Mucosa of rectum (tissue), 2 donors: ENCODE results near the gene UFM1.

ENCODE experiments used
- H3K27ac ChIP-seq, 2 donors: one replicate each; pipeline ENCODE4 v1.7.0; 2013; ENCODE audit warnings: inconsistent platforms in 2 of 2, low read depth in 2 of 2, low read length in 2 of 2
- H3K27me3 ChIP-seq, 2 donors: one replicate each; pipeline ENCODE4 v1.7.0; 2013; ENCODE audit warnings: low read length in 2 of 2; ENCODE audit not compliant: control insufficient read depth in 2 of 2, insufficient read depth in 2 of 2
- H3K36me3 ChIP-seq, 2 donors: one replicate each; pipeline ENCODE4 v1.7.0; 2013; ENCODE audit warnings: low read length in 2 of 2; ENCODE audit not compliant: control insufficient read depth in 2 of 2, insufficient read depth in 2 of 2
- H3K4me1 ChIP-seq, 2 donors: one replicate each; pipeline ENCODE4 v1.7.0; 2013; ENCODE audit warnings: low read length in 2 of 2, mild to moderate bottlenecking in 1 of 2; ENCODE audit not compliant: control insufficient read depth in 2 of 2, insufficient read depth in 2 of 2
- H3K4me3 ChIP-seq, 2 donors: one replicate each; pipeline ENCODE4 v1.7.0; 2013; ENCODE audit warnings: low read length in 2 of 2
- H3K9ac ChIP-seq, 2 donors: one replicate each; pipeline ENCODE4 v1.7.0; 2013; ENCODE audit warnings: low read length in 2 of 2, low read depth in 1 of 2, mild to moderate bottlenecking in 1 of 2
- H3K9me3 ChIP-seq, 2 donors: one replicate each; pipeline ENCODE4 v1.7.0; 2013; ENCODE audit warnings: low read length in 2 of 2; ENCODE audit not compliant: control insufficient read depth in 2 of 2
- donor health status: healthy.
- donor health status: Normal muscosa, but diverticular disease.

UFM1 gene

GRCh38 chr13:38334845-38335244 is 14.8 kb upstream of the UFM1 start:
- Histone ChIP-seq H3K4me1 (no peaks in the 10 kb centered on the region), H3K4me3 (no peak overlapping the region), H3K9me3 (no peaks in the 10 kb centered on the region), H3K36me3 (no peaks in the 10 kb centered on the region), H3K27me3 (no peaks in the 10 kb centered on the region), H3K27ac (no peak overlapping the region), H3K9ac (no peak overlapping the region)

- no peaks in the 10 kb centered on the region for H3K4me1 ChIP-seq
- no peaks in the 10 kb centered on the region for H3K27me3 ChIP-seq
- no peaks in the 10 kb centered on the region for H3K9me3 ChIP-seq
- no peaks in the 10 kb centered on the region for H3K36me3 ChIP-seq
- H3K9ac ChIP-seq = no peak overlapping the region
- no peak overlapping the region for H3K4me3 ChIP-seq
- H3K27ac ChIP-seq = no peak overlapping the region
Measured at GRCh38 chr13:38338089-38338488, 11.6 kb upstream of the UFM1 start.

- Histone ChIP-seq H3K27me3 (no peaks in the 10 kb centered on the region), H3K27ac (no peak overlapping the region), H3K36me3 (no peaks in the 10 kb centered on the region), H3K9ac (no peak overlapping the region), H3K4me1 (no peaks in the 10 kb centered on the region), H3K4me3 (no peak overlapping the region), H3K9me3 (no peaks in the 10 kb centered on the region)
Measured at GRCh38 chr13:38340624-38341023, 9.0 kb upstream of the UFM1 start.

DNA sequence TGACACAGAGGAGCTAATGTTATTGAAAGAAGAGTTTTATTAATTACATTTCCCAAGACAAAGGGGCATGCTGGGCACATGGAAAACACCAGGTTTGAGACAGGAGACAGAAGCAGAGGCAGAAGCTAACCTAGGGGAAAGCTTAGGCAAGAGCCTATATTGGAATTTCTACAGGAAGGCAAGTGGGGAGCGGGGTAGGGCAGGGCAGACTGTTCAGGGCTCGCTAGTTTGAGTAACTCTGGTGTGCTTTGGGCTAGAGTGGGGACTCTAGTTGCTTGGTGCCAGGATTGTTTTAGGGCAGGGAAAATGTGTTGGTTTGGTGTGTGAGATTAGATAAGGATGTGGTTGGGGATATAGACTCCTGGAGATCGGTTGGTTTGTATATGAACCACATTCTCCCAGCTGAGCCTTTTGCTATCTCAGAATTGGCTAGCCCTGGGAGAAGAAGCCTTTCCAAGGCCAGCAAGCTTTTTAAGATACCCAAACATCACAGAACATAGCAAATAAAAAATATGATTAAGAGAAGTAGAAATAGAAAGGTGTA is 8.4 kb upstream of the UFM1 start:
- no peaks in the 10 kb centered on the region for H3K36me3 ChIP-seq
- H3K4me3 ChIP-seq = no peak overlapping the region

DNA sequence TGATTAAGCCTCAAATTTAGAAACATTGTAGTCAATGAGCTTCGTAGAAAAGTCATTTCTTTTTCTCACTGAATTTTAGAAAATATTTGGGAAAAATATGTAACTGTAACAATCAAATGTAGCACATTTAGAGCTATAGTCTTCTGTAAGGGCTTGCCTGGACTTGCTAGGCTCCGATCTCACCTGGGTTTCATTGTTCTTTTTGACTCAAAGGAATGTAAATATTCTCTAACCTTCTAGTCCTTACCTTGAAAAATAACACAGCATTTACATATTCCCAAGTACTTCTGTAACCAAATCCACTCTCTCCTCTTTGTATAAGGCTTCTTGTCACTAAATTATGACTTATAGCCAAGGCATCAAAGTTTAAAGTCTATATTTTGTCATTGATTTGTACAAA is 2.9 kb upstream of the UFM1 start:
- Histone ChIP-seq H3K4me1 (peaks cover 10 to 14% of the 10 kb centered on the region in 2 donors), H3K9me3 (no peaks in the 10 kb centered on the region), H3K27ac (no peak overlapping the region), H3K4me3 (no peak overlapping the region), H3K27me3 (no peaks in the 10 kb centered on the region), H3K9ac (no peak overlapping the region), H3K36me3 (peaks cover 3% of the 10 kb centered on the region in 2 donors)

More for the DNA sequence above, 8.4 kb upstream of the UFM1 start:
- Histone ChIP-seq H3K9me3 (no peaks in the 10 kb centered on the region), H3K9ac (no peak overlapping the region), H3K4me1 (no peaks in the 10 kb centered on the region), H3K27me3 (no peaks in the 10 kb centered on the region), H3K27ac (no peak overlapping the region)

GRCh38 chr13:38348861-38349389 is 726 bp upstream of the UFM1 start:
- H3K4me1 ChIP-seq = peaks cover 10 to 14% of the 10 kb centered on the region in 2 donors
- peaks cover 3% of the 10 kb centered on the region in 2 donors for H3K36me3 ChIP-seq
- H3K9ac ChIP-seq = peak overlapping the region; percentile 63 to 92
- H3K4me3 ChIP-seq = peak overlapping the region; percentile 95 to 97
- no peaks in the 10 kb centered on the region for H3K9me3 ChIP-seq
- H3K27me3 ChIP-seq = no peaks in the 10 kb centered on the region
- peak overlapping the region; percentile 85 to 94 for H3K27ac ChIP-seq

GRCh38 chr13:38350114-38350617 is 515 bp downstream of the UFM1 start:
- Histone ChIP-seq H3K9ac (peak overlapping the region; percentile 92 to 97), H3K27me3 (no peaks in the 10 kb centered on the region), H3K9me3 (no peaks in the 10 kb centered on the region), H3K4me1 (peaks cover 10 to 14% of the 10 kb centered on the region in 2 donors), H3K27ac (peak overlapping the region; percentile 93 to 94), H3K36me3 (peaks cover 9 to 10% of the 10 kb centered on the region in 2 donors), H3K4me3 (peak overlapping the region; percentile 95 to 97)

GRCh38 chr13:38355595-38356119 is 6.0 kb downstream of the UFM1 start:
- no peaks in the 10 kb centered on the region for H3K27me3 ChIP-seq
- H3K27ac ChIP-seq = no peak overlapping the region
- H3K9ac ChIP-seq = no peak overlapping the region
- H3K9me3 ChIP-seq = no peaks in the 10 kb centered on the region
- peaks cover 23 to 26% of the 10 kb centered on the region in 2 donors for H3K36me3 ChIP-seq
- H3K4me1 ChIP-seq = peaks cover 4 to 10% of the 10 kb centered on the region in 2 donors
- no peak overlapping the region for H3K4me3 ChIP-seq

DNA sequence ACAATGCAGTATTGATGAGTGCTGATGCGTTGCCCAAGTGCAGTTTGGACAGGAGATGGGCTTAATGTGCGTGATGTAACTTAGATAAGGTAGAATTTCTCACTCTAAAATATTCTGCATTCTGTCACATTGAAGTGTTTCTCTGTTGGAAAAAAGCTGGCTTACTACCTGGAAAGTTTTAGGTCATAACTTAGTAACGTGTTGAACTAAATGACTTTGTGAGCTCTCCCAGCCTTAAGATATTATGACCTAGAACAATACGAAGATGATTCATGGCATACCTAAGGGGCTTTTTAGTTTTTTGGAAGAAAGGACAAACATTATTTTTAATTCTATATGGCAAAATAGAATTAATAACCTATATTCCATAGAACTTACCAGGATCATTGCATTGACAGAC is 9.0 kb downstream of the UFM1 start:
- Histone ChIP-seq H3K9ac (no peak overlapping the region), H3K9me3 (no peaks in the 10 kb centered on the region), H3K36me3 (peaks cover 27 to 36% of the 10 kb centered on the region in 2 donors), H3K4me3 (no peak overlapping the region), H3K27me3 (no peaks in the 10 kb centered on the region), H3K4me1 (no peaks in the 10 kb centered on the region), H3K27ac (no peak overlapping the region)

GRCh38 chr13:38361542-38362262 is 12.1 kb downstream of the UFM1 start:
- Histone ChIP-seq H3K4me3 (no peak overlapping the region), H3K27ac (no peak overlapping the region), H3K36me3 (peaks cover 10 to 23% of the 10 kb centered on the region in 2 donors), H3K27me3 (no peaks in the 10 kb centered on the region), H3K9ac (no peak overlapping the region), H3K9me3 (no peaks in the 10 kb centered on the region), H3K4me1 (no peaks in the 10 kb centered on the region)
